ENCODE results near the gene FAM32A. TPM values are rescaled to one million over a fixed set of nuclear protein-coding genes. Genes with fewer than 3 reads are reported as not detected.

Gene FAM32A
- total RNA-seq, 1 donor from 2014 or later = 106 TPM

DNA sequence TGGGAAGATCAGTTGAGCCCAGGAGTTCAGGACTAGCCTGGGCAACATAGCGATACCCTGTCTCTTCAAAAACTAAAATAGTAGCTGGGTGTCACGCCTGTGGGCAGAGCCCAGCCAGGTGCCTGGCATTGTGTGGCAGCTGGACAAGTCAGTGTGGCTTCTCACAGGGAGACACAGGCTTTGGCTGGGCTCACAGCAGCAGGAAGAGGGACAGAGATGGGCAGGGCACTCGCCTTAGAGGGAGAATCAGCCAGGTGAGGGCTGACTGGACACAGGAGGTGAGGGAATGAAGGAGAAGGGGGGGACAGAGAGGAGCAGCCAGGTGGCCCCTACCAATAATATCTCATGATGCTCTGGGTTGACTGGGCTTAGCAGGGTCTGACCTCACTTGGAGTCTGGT, 3.3 kb downstream of the FAM32A start:
- no peak for DNase-seq (ENCODE audit: low read depth)
- Histone ChIP-seq H3K9me3 (ENCODE audit: insufficient read depth, low read depth, low read length) (no peaks in the 10 kb centered on the region), H3K9ac (ENCODE audit: low read length) (no peak overlapping the region), H3K27ac (ENCODE audit: low read depth, low read length) (no peak overlapping the region), H3K4me2 (ENCODE audit: low read length) (no peak overlapping the region), H3K4me3 (ENCODE audit: insufficient read depth, low read depth, low read length) (no peak overlapping the region), H3K4me1 (ENCODE audit: insufficient read depth, low read length) (peaks cover 12% of the 10 kb centered on the region), H3K79me2 (ENCODE audit: insufficient read depth, low read length) (peaks cover 35% of the 10 kb centered on the region), H3K27me3 (ENCODE audit: insufficient read depth, low read length) (no peaks in the 10 kb centered on the region), H2AFZ (ENCODE audit: low read depth, low read length) (no peak overlapping the region), H3K36me3 (ENCODE audit: insufficient read depth, low read length) (peaks cover 30% of the 10 kb centered on the region), H4K20me1 (ENCODE audit: insufficient read depth, low read length) (peaks cover 32% of the 10 kb centered on the region)
- Mint-ChIP-seq H3K27me3 (ENCODE audit: low read depth, unreplicated experiment) (no peaks in the 10 kb centered on the region), H3K27ac (ENCODE audit: unreplicated experiment) (no peak overlapping the region), H3K4me3 (ENCODE audit: unreplicated experiment) (peak overlapping the region; percentile 71), H3K36me3 (ENCODE audit: low read depth, unreplicated experiment) (peaks cover 14% of the 10 kb centered on the region), H3K4me1 (ENCODE audit: low read depth, unreplicated experiment) (peaks cover 4% of the 10 kb centered on the region), H3K9me3 (ENCODE audit: unreplicated experiment) (no peaks in the 10 kb centered on the region)
- TF ChIP-seq EZH2 (IDR thresholded peaks at IDR 0.05; ENCODE audit: insufficient read depth, low read length) = no peak
- TF ChIP-seq, protein P1, sequence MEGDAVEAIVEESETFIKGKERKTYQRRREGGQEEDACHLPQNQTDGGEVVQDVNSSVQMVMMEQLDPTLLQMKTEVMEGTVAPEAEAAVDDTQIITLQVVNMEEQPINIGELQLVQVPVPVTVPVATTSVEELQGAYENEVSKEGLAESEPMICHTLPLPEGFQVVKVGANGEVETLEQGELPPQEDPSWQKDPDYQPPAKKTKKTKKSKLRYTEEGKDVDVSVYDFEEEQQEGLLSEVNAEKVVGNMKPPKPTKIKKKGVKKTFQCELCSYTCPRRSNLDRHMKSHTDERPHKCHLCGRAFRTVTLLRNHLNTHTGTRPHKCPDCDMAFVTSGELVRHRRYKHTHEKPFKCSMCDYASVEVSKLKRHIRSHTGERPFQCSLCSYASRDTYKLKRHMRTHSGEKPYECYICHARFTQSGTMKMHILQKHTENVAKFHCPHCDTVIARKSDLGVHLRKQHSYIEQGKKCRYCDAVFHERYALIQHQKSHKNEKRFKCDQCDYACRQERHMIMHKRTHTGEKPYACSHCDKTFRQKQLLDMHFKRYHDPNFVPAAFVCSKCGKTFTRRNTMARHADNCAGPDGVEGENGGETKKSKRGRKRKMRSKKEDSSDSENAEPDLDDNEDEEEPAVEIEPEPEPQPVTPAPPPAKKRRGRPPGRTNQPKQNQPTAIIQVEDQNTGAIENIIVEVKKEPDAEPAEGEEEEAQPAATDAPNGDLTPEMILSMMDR (IDR thresholded peaks at IDR 0.05; ENCODE audit: insufficient read depth, low read depth, low read length) = no peak
- no peak for FAIRE-seq

- no peak for FAIRE-seq
- TF ChIP-seq, protein P1 (IDR thresholded peaks at IDR 0.05; ENCODE audit: insufficient read depth, low read depth, low read length) = no peak
- no peak for TF ChIP-seq EZH2 (IDR thresholded peaks at IDR 0.05; ENCODE audit: insufficient read depth, low read length)
- peaks cover 35% of the 10 kb centered on the region for H3K79me2 ChIP-seq (ENCODE audit: insufficient read depth, low read length)
These were observed 5.0 kb downstream of the FAM32A start for GRCh38 chr19:16190198-16190597.

DNA sequence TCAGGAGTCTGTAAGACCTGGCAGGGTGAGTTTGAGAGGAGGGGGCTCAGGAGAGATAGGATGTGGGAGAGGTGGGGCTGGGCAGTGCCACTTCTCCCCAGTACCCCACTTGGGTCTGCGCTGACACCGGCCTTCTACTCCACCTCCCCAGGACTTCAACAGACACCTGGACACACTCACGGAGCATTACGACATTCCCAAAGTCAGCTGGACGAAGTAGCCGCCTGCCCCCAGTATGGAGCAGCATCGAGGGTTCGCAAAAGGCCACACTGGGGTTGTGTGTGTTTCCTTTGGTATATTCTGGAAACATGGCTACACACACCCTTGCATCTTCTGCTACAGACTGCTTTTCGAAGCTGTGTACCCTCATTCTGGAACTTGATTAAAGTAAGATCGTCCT, 5.5 kb downstream of the FAM32A start:
- peaks cover 32% of the 10 kb centered on the region for H4K20me1 ChIP-seq (ENCODE audit: insufficient read depth, low read length)
- Mint-ChIP-seq H3K4me3 (ENCODE audit: unreplicated experiment) (no peak overlapping the region), H3K27ac (ENCODE audit: unreplicated experiment) (no peak overlapping the region), H3K27me3 (ENCODE audit: low read depth, unreplicated experiment) (no peaks in the 10 kb centered on the region), H3K4me1 (ENCODE audit: low read depth, unreplicated experiment) (peaks cover 4% of the 10 kb centered on the region), H3K36me3 (ENCODE audit: low read depth, unreplicated experiment) (peaks cover 12% of the 10 kb centered on the region), H3K9me3 (ENCODE audit: unreplicated experiment) (no peaks in the 10 kb centered on the region)
- no peaks in the 10 kb centered on the region for H3K9me3 ChIP-seq (ENCODE audit: insufficient read depth, low read depth, low read length)
- H3K27ac ChIP-seq (ENCODE audit: low read depth, low read length) = no peak overlapping the region
- H3K9ac ChIP-seq (ENCODE audit: low read length) = no peak overlapping the region
- TF ChIP-seq, protein P1 (IDR thresholded peaks at IDR 0.05; ENCODE audit: insufficient read depth, low read depth, low read length) = no peak
- TF ChIP-seq EZH2 (IDR thresholded peaks at IDR 0.05; ENCODE audit: insufficient read depth, low read length) = no peak
- peaks cover 29% of the 10 kb centered on the region for H3K79me2 ChIP-seq (ENCODE audit: insufficient read depth, low read length)
- peaks cover 9% of the 10 kb centered on the region for H3K4me1 ChIP-seq (ENCODE audit: insufficient read depth, low read length)
- no peak for FAIRE-seq
- H3K4me2 ChIP-seq (ENCODE audit: low read length) = no peak overlapping the region
- H3K36me3 ChIP-seq (ENCODE audit: insufficient read depth, low read length) = peaks cover 30% of the 10 kb centered on the region
- no peak for DNase-seq (ENCODE audit: low read depth)
- H3K4me3 ChIP-seq (ENCODE audit: insufficient read depth, low read depth, low read length) = no peak overlapping the region
- H3K27me3 ChIP-seq (ENCODE audit: insufficient read depth, low read length) = no peaks in the 10 kb centered on the region
- no peak overlapping the region for H2AFZ ChIP-seq (ENCODE audit: low read depth, low read length)

More at GRCh38 chr19:16190198-16190597, 5.0 kb downstream of the FAM32A start:
- no peak overlapping the region for H3K4me3 ChIP-seq (ENCODE audit: insufficient read depth, low read depth, low read length)
- peaks cover 9% of the 10 kb centered on the region for H3K4me1 ChIP-seq (ENCODE audit: insufficient read depth, low read length)
- no peaks in the 10 kb centered on the region for H3K9me3 ChIP-seq (ENCODE audit: insufficient read depth, low read depth, low read length)
- Mint-ChIP-seq H3K36me3 (ENCODE audit: low read depth, unreplicated experiment) (peaks cover 12% of the 10 kb centered on the region), H3K4me3 (ENCODE audit: unreplicated experiment) (no peak overlapping the region), H3K4me1 (ENCODE audit: low read depth, unreplicated experiment) (peaks cover 4% of the 10 kb centered on the region), H3K9me3 (ENCODE audit: unreplicated experiment) (no peaks in the 10 kb centered on the region), H3K27ac (ENCODE audit: unreplicated experiment) (no peak overlapping the region), H3K27me3 (ENCODE audit: low read depth, unreplicated experiment) (no peaks in the 10 kb centered on the region)
- no peak for DNase-seq (ENCODE audit: low read depth)
- H3K4me2 ChIP-seq (ENCODE audit: low read length) = no peak overlapping the region
- no peak overlapping the region for H2AFZ ChIP-seq (ENCODE audit: low read depth, low read length)
- H3K27me3 ChIP-seq (ENCODE audit: insufficient read depth, low read length) = no peaks in the 10 kb centered on the region
- H3K36me3 ChIP-seq (ENCODE audit: insufficient read depth, low read length) = peaks cover 30% of the 10 kb centered on the region
- H4K20me1 ChIP-seq (ENCODE audit: insufficient read depth, low read length) = peaks cover 32% of the 10 kb centered on the region
- no peak overlapping the region for H3K9ac ChIP-seq (ENCODE audit: low read length)
- no peak overlapping the region for H3K27ac ChIP-seq (ENCODE audit: low read depth, low read length)

Data from astrocyte (in vitro differentiated cells and primary cell).